ENCODE measurements around the gene SKA1.

Gene SKA1

GRCh38 chr18:50439460-50440015 is 64.7 kb downstream of the SKA1 start:
- no peak for TF ChIP-seq CTCF (IDR thresholded peaks at IDR 0.05; ENCODE audit: borderline replicate concordance, control extremely low read depth, extremely low read depth, insufficient read depth, missing control alignments)
- in situ Hi-C loops (cut with MboI; ENCODE audit: low sequenced_read_pairs, unreplicated experiment): no loop called here
- DNase-seq (ENCODE audit: low spot score): no peak

DNA sequence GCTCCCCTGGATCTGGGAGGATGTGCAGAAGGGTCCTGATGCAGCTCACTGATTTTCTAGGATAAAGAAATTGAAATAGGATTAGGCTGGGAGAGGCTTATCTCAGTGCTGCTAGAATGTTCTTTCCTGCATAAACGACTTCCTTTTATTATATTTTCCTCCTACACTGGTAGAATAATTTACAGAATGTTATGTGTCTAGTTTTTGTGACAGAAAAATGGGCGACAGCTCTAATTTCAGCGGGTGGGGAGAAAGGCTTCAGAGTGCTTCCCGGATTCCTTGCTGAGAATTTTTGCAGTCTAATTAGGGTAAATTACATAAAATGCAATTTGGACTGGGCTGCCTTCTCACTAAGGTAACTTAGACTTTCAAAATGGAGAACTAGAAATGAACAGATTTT is 66.2 kb downstream of the SKA1 start:
- no peak for TF ChIP-seq CTCF (IDR thresholded peaks at IDR 0.05; ENCODE audit: borderline replicate concordance, control extremely low read depth, extremely low read depth, insufficient read depth, missing control alignments)
- DNase-seq (ENCODE audit: low spot score): no peak
- in situ Hi-C loops (cut with MboI; ENCODE audit: low sequenced_read_pairs, unreplicated experiment): no loop called here

GRCh38 chr18:50441501-50441900 is 66.7 kb downstream of the SKA1 start:
- in situ Hi-C loops (cut with MboI; ENCODE audit: low sequenced_read_pairs, unreplicated experiment): no loop called here
- DNase-seq (ENCODE audit: low spot score): no peak

More at GRCh38 chr18:50441501-50441900, 66.7 kb downstream of the SKA1 start:
- TF ChIP-seq CTCF (IDR thresholded peaks at IDR 0.05; ENCODE audit: borderline replicate concordance, control extremely low read depth, extremely low read depth, insufficient read depth, missing control alignments): no peak
